ENCODE results near the gene WDR1.
"Not testable (repeated sequence)": the region's sequence is repeated elsewhere in the genome, so short reads cannot be mapped to it uniquely, and the experiment has no call there.

Gene WDR1

DNA sequence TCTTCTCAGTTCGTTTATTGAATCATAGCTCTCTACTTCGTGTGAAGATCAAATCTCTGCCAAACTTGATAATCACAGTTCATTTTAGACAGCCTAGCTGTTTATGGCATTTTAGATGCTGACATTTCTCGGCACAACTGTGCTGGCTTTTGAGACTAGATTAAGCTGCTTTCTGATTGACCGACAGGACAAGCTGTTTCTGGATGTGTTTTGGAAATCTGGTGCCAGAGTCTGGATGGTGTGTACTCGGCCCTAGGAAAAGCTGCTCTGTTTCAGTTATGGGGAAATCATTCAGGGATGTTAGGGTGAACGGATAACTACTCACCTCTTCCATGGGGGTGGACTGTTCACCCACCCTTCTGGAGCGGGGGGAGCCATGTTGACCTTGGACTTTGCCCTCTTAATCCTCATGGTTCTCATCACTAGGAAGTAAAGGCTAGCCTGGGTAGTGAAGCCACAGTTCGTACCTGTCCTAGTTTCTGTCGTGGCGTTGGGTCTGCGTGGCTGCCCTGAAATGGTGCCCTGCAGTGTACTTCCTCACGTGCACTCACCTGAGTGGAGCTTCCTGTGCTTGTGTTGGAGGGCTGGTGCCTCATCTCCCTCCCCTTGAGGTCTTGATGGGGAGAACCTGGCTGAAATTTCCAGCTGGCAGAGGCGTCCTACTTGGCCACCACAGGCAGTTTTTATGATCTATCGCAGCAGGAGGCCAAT lies 13.7 kb upstream of the WDR1 start:
- DNase-seq, result no peak

DNA sequence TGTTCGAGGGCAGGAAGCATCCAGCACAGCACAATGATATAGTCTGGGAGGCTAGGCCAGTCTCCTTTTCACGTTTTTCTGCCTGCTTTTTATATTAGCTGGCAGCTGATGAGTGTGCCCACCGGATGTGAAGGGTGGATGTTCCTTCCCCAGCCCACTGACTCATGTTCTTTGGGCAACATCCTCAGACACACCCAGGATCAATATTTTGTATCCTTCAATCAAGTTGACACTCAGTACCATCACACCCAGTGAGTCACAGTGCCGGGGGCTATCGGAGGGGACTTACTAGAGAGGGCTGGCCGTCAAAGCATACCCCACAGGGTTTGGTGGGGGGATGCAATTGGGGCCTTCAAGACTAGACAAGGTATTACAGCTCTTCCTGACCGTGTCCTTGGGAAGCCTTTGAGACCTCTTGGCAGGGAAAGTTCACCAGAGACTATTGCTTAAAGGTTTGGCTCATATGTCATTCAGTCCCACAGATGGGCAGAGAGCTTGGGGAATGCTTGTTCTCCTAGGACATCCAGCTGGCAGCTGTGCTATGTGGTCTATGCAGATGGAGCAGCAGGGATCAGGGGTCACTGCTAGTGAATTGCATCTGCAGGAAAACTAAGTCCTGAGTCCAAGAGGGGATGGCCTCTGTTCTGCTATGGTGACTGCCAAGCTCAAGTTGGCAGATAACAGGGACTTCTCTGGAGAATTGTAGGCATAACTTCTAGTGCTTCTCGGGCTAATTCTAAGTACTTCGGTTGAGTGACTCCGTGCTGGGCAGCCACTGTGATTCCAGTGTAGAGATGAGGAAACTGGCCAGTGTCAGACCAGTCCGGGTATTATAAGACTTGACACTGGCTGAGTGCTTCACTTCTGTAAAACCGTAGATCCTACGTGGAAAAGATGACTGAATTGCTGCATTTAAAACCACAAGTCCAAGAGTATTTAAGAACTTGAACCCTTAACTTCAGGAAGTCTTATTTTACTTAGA lies 12.9 kb upstream of the WDR1 start:
- no peak for DNase-seq

DNA sequence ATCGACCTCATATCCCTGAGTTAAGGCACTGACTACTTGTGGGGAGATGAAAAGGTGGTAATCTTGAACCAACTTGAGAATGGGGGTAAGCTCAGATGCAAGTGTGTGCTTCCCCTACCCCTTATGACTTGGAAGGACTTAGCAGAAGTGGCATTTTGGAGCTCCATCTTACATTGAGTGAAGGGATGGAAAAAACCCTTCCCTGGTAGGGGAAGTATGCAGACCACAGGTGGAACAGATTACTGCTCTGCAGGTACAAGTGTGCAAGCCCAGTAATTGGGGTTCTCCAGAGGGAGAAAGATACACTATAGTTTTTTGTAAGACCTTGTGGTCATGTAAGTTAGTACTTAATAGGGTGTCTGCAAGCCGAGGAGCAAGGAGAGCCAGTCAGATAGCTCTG lies 12.2 kb upstream of the WDR1 start:
- no peak for DNase-seq

DNA sequence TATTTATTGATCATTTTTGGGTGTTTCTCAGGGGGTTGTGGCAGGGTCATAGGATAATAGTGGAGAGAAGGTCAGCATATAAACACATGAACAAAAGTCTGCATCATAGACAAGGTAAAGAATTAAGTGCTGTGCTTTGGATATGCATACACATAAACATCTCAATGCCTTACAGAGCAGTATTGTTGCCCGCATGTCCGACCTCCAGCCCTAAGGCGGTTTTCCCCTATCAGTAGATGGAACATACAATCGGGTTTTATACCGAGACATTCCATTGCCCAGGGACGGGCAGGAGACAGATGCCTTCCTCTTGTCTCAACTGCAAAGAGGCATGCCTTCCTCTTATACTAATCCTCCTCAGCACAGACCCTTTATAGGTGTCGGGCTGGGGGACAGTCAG lies 10.9 kb upstream of the WDR1 start:
- DNase-seq, result not testable (repeated sequence)

DNA sequence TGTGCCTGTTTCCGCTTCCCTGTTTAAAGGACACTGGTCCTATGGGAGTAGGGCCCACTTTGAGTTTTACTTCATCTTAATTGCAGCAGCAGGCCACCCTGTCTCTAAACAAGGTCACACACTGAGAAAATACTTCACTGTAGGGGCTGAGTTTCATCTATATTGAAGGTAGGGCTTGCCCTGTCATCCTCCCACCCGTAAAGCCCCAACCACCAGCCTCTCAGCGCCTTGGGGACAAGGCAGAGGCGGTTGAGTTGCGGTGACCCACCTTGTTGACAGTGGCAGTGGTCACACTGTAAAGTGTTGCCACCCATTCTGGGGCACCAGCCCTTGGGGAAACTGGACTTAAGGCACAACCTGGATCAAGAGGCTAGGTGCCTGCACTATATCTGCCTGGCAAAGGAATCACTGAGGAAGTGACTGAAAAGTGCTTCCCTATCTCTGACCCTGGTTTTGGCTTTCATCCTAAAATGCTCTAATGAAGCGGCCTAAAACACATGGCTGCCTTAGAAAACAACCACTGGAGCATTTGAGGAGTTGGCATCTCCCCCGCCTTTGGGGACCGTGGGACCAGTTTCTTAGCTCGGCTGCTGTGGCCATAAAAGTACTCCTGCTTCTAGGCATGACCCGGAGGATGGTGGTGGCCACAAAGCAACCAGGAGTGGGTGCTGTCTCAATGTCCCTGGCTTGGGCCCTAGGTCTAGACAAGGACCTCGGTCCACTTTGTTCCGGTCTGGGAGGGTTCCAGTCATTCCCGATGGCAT lies 7.8 kb upstream of the WDR1 start:
- no peak for DNase-seq

DNA sequence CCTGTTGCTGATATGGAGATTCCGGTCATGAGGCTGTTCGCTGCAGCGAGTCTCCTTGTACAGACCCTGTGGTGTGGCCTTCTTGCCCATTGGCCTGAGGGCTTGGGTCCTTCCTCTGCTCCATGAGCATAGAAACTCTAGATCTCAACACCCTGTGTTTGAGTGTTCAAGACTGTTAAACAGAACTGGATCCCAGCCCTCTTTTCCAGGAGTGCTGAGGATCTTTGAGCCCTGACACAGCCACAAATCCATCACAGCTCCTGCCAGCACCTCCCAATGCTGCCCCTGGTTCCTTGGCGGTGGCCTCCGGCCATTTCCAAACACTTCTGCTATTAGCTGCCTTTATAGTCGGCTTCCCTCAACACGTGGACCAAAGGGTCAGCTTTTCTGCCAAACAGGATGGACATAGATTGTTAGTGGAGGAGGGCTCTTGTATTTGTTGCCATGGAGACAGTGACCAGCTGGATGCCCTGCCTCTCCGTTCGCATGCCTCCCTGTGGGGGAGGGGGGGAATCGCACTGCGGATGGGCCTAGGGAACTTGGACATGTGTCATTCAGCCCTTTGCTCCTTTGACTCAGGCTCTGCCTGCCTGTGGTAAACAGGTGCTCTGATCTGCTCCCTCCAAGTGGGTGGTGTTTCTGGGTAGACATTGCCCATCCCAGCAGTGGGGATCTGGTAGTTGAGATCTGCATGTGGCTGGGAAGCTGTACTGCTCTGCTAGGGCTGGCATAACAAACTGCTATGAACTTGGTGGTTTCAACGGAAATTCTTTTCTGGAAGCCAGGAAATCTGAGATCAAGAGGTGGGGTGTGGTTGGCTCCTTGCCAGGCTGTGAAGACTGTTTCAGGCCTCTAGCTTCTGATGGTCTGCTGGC lies 6.9 kb upstream of the WDR1 start:
- DNase-seq, result peak; percentile 38

DNA sequence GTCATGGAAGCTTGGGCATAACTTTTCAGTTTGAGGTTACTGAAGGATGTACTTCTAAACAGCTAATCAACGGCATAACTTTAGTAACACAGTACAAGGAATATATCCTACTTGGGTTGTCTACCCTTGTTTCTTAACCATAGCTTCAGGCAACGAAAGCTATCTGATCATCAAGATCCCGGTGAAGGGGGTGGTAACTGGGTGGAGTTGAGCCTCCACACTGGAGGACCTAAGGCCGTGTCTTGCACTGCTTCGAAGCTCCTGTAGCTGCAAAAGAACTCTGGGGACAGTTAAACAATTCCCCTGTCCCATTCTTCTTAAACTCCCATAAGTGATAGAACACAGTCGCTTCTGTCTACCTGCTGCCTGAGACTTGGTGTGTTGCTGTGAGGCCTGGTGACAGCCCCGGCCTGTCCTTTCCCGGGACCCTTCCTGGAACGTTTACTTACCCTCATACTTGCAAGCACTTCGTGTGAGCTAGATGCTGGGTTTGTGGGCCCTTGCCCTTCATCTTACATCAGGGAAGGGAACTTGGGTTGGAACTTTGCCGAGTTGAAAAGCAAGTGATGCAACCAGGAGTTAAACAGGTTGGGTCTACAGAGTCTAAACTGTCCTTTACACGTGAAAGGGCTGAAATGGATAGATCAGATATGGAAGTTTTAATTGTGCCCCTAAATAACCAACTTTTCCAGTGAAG lies 5.8 kb upstream of the WDR1 start:
- DNase-seq, result no peak

DNA sequence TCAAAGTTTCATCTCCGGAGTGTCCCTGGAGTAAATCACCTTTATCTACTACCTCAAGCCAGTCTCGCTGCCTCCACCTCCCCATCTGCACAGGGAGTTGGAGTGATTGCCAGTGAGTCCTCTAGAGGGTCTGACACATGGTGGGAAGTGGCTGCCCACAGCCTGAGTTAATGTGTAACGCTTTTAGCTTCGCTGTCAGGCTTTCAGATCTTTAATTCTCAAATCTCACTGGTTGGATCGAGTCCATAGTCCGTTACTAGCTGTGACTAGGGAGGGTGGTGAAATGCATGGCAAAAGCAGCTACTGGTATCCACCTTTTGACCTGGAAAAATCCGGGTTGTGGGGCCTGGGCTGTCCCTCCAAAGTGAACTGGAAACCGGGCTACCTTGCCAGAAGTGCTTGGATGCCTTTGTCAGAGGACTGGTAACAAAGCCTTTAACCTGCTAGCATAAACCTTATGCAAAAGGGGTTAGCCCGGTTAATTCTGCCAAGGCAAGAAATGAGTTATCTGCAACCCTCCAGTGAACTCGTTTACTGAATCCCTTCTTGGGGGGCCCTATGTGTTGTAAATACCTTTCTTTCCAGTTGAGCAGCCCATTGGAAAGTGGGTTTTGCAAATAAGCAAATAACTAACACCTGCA lies 5.1 kb upstream of the WDR1 start:
- no peak for DNase-seq

DNA sequence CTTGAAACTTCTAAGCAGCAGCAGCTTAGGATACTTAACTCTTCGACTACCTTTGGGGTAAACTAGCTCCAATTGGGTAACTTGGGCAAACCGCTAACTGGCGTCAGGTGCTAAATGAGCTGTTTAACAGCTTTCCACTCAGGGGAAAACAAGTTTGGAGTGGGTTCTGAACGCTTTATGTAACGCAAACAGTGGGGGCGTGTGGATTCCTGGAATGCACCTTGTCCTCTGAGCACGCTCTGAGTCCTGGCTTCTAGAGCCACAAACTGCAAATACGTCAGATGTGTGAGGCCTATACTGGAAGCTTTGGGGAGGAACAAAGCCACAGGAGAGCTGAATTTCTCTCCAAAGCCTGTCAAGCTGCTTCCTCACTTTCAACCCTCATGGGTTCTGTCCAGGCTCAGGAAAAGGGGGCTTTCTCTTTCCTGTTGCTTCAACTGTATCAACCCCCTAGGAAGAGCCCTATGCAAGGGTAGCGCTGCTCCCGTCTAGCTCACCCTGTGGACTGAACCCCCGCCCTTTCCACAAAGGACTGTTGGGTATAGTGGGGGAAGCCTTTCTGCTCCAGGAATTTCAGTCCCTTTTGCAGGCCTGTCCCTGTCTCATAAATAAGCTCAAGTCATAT lies 4.5 kb upstream of the WDR1 start:
- no peak for DNase-seq

DNA sequence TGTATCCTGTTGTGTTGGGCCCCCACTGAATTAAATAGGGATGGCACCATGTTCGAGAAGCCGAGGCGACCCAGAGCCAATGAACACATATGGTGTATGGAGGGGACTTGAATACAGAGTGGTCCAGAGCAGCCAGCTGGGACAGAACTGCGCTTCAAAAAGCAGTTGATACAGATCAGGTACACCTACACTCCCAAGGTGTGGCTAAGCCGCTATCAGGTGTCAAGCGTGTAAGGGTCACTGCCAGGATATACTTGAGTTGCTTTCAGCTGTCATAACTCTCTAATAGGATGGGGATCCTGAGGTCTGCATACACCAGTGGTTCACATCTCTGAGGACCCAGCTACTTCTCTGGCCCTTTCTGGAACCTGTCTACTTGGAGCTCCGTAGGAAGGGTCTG lies 3.2 kb upstream of the WDR1 start:
- DNase-seq, result no peak

DNA sequence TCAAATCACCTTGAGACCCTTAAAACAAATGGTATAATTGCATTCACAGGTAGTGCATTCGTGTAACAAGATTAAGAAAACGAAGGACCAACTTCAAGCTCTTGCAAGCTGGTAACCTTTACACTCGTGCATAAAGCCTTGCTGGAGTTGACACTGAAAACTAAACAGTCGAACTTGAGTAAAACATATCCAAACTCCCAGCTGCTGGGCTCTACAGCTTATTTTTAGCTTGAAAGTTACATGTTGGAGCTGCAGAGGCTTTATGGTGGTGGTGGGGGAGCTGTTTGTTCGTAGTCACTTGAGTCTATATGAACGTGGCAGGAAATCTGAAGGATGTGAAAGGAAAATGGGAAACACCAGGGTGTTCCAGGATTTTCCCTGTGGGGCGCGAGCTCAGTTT lies 2.7 kb upstream of the WDR1 start:
- DNase-seq, result no peak

DNA sequence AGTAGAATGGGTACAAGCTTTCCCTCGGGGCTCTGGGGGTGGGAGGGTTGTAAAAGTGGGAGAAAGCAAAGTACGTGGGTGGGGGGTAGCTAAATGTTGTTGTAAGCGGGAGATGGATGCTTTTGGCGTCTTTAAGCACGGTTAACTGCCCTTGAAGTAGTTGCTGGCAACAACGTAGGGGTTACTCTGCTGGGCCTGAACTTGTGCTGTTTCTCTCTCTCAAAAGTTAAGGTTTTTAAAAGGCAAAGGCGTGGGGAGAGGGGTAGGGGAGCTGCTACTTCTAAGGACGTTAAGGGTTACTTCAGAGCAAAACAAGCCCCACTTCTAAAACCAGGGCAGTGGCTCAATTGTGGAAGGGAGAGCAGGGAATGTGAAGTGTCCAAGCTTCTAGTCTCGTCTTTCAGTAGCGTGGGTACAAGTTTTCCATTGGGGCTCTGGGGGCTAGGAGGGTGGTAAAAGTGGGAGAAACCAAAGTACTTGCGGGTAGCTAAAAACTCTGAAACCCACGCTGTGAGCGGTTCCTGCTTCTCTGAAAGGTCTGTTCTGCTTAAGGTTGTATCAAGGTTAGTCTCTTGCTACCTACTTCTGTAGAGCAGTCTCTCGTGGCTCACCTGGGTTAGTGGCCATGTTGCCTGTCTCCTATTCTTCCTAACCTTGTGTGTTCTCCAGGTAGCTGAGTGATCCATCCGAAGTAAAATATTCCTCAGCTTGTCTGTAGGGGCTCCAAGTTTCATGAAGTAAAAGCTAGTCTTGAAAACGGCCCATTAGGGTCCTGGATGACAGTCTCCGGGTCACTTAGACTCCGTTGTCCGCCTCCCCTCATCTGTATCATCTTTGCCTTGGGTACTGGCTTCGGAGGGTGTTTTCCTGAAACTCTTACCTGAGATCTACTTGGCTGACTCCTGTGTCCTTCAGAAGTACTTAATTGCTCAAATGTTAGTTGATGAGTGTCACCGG lies 1.7 kb upstream of the WDR1 start:
- no peak for DNase-seq

DNA sequence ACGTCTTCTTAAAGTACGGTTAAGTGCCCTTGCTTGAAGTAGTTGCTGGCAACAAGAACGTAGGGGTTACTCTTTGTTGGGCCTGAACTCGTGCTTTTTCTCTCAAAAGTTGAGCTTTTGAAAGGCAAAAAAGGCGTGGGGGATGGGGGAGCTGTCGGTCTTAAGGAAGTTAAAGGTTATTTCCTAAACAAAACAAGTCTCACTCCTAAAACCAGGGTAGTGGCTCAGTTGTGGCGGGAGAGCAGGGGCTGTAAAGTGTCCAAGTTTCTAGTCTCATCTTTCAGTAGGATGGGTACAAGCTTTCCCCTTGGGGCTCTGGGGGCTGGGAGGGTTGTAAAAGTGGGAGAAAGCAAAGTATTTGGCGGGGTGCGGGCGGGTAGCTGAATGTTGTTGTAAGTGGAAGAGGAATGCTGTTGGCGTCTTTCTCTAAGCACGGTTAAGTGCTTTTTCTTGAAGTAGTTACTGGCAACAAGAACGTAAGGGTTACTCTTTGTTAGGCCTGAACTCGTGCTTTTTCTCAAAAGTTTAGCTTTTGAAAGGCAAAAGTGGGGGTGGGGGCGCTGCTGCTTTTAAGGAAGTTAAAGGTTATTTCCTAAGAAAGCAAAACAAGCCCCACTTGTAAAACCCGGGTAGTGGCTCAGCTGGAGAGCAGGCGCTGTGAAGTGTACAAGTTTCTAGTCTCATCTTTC lies 904 bp upstream of the WDR1 start:
- peak; percentile 60 for DNase-seq

DNA sequence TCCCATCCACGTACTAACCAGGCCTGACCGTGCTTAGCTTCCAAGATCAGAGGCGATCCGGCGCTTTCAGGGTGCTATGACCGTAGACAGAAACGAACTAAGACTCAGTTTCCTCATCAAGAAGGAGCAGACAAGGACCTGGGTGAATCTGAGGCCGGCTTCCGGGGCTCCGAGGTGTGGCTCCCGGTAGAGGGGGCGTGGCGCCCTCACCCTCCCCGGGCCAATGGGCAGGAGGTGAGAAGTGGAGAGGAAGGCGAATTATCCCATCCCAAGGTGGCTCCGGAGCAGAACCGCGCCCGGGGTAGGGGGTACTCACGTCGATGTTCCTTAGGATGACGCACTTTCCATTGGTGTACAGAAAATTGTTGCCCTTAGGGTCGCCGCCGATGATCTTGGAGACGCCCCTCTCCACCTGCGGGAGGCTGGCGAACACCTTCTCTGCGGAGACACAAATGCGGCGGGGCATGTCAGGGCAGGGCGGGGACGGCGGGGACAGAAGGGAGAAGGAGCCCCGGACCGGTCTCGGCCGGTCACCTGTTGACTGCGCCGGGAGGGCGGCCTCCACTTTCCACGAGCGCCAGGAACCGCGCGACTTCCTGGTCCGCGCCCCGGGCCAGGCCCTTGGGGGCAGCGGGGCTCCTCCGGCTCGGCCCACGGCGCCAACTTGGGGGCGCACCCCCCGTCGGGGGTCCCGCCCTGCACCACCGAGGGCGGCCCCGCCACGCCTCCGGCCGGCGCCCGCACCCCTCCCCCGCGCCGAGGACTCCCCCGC lies 616 bp downstream of the WDR1 start:
- DNase-seq, result peak; percentile 70

DNA sequence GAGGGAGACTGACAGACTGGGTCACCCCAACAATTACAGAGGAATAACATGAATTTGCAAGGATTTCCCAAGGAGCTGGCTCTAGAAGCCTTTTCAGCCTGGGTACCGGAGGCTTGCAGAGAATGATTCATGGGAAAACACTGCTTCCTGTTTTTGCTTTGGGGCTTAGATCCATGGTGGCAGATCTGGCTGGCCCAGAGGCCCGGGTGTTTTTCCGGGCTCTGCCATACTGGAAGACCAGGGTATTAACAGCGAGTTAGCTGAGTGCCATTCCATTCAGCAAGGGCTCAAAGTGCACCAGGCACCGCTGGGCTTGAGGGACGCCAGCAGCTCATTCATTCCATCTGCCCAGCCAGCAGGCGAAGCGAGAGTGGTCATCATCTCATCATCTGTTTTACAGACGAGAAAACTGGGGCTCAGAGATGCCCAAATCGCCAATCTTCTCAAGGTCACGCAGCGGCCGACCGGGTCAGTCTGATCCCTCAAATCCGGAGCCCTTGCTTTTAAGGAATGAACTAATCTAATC lies 1.3 kb downstream of the WDR1 start:
- no peak for DNase-seq

DNA sequence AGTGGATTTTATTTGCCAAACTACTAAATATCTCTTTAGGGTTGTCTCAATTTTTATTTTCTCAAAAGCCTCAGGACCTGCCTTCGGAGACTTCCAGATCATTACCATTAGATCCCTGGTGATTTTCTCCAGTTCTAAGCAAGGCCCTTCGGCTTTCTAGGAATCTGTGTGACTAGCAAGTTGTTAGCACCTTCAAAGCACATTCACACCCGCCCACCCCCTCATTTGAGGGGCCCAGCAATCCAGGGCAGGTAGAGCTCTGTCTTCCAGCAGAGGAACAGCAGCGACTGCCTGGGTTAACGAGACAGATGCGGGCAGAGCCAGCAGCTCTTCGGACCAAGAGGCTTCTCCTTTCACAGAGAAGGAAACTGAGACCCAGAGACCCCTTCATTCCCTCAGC lies 2.0 kb downstream of the WDR1 start:
- no peak for DNase-seq

DNA sequence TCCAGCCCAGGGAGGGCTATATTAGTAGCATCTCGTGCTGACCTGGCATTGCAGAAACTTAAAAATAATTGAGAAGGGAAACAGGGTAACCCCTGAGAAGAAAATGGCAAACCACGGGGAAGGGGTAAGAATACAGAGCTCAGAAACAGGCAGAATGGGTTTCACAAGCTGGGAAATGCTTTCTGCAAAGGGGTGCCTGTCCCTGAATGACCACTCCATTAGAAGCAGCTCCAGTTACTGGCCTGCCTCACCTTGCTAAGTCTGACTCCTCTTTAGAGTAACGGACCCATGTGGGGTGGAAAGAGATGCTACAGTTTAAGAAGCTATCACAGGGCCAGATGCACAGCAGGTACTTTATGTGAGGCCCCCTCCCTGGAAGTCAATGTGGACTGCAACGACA lies 2.5 kb downstream of the WDR1 start:
- DNase-seq, result no peak

All from CD4-positive, alpha-beta T cell treated with Interleukin-15 for 1 hour (primary cell).